GM21381 (cell line): ENCODE data around the gene PARVB.
A peak's percentile ranks its signal among the peaks of the same experiment; 100 is the strongest.
"Not testable (repeated sequence)": the region's sequence is repeated elsewhere in the genome, so short reads cannot be mapped to it uniquely, and the experiment has no call there.

ENCODE experiments used
- ATAC-seq: cut with Tn5 transposase; IDR thresholded peaks from one replicate; pipeline ENCODE4 v1.9.1; 2021; ENCODE audit warnings: mild to moderate bottlenecking, moderate library complexity; ENCODE audit not compliant: unreplicated experiment

PARVB gene

DNA sequence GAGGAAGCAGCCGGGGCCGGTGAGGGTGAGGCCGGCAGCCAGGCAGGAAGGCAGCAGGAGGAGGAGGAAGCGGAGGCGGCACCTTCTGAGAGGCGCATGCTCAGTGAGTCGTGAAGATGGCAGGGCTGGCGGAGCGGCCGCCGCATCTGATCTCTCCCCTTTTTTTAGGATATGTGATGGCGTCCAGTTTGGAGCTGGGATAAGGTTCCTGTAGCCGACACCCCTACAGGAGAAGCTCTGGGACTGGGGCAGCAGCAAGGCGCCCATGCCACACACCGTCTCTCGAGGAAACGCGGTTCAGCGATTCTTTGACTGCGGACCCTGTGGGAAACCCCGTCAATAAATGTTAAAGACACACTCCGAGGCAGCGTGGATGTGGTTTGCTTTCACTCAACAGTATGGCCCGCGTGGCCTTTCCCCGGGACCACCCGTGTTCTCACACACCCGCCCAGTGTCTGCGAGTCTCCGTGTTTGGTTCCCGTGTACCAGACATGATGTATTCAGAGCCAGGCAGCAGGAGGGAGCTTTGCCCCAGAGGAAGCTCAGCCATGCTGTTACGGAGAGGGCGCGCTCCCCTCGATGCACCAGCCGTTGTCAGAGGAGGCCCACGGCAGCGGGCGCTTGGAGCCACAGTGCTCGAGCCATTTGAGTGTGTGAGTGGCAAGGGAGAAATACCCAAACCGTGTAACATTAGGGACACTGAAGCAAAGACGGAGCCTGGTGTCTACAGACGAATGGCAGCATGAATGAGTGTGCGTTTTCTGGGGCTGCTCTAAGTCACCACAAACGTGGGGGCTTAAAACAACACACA, 27.7 kb upstream of the PARVB start:
- peak; percentile 72 for ATAC-seq

DNA sequence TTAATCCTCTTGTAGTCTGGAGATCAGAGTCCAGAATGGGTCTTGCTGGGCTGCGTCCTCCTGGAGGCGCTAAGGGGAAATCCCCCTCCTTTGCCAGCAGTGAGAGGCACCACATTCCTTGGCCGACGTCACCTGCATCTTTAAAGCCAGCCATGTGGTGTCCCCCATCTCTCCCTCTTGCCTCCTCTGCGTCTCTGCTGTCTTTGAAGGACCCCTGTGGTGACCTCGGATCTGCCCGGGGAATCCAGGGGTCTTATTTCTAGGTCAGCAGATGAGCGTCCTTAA, 27.2 kb upstream of the PARVB start:
- ATAC-seq = no peak

DNA sequence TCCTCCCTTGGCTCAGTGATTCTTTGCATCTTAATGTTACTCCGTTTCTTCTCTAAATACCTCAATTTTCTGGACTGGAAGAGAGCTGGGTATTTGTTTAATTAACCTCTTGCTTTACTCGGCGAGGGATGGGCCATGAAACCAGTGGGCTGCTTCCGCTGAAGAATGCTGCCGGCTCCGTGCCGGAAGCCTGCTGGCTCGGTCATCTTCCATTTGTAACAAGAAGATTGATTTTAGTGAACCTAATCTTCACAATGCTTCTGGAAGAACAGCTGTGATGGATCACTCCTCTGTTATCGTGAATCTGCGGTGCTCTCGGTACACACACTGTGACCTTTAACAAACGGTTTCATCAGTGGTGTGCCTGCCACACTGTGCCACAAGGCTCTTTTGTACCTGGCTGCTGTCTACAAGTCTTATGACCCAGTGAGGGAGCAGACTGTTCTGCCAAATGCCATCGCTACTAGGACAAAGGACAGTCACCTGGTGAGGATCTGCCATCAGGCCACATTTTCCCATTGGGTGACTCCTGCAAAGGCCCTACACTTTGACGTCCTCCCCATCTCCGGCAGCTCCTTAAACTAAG, 25.3 kb upstream of the PARVB start:
- ATAC-seq = no peak

DNA sequence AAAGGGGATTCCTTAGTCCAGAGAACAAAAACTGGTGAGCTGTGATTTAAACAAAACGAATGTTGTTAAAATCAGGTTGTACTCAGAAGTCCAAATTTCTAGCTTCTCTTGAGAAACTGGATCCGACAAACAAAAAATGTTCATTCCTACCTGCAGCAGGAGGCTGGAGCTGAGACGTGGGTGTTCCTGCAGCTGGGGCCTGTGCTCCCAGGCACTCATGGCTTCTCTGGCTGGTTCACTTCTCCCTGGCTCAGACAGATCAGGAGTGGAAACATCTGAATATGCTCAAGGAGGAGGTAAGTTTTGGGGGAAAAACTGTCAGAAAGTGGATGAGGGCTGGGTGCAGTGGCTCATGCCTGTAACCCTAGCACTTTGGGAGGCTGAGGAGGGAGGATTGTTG, 24.7 kb upstream of the PARVB start:
- no peak for ATAC-seq

DNA sequence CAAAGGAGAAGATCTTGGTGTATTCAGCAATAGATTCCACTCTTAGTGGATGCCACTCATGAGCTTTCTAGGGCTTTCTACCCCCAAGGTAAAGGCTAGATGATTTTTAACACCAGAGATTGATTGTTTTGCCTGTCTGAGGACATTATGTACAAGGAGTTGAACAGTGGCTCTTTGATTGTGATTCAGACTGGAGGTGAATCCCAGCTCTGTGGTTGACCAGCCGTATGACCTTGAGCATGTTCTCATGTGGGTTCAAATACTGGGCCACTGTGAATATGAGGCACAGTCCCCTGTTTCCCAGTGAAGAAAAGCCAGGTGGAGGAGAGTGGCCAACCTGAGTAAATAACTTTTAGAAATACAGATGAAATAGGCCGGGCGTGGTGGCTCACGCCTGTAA, 24.0 kb upstream of the PARVB start:
- no peak for ATAC-seq

DNA sequence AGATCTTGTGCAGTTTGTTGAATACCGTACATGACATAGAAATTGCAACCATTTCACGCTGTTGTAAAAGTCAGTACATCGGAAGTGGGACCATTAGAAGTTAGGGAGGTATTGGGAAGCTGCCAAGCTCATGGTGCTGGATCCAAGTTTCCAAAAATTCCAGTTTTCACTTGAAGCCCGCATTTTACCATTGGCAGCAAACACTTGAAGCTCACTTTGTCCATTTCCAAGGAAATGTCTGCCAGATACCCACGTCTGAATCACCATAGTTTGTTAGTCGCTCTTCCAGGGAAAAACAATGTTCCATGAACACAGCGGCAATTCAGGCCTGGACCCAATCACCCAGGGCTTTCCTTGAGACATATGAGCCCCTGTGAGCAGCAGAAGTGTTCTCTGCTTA, 22.6 kb upstream of the PARVB start:
- ATAC-seq = no peak

DNA sequence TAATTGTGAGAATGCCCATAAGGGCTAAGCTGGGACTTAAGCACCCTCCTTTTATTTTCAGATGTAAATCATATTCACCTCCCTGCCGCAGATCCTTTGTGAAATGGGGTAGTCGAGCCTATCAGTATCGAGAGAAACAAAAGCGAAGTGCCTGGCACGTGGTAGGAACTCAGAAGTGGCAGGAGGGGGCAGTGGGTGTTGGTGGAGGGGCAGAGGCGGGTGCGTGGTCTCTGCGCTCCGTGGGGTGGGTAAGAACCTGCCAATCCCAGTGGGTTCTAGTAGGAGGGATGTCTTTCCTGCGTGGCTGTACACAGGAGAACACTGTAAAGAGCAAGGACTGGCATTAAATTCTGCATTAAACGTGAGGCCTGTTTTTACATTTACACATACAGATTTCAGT, 21.8 kb upstream of the PARVB start:
- no peak for ATAC-seq

DNA sequence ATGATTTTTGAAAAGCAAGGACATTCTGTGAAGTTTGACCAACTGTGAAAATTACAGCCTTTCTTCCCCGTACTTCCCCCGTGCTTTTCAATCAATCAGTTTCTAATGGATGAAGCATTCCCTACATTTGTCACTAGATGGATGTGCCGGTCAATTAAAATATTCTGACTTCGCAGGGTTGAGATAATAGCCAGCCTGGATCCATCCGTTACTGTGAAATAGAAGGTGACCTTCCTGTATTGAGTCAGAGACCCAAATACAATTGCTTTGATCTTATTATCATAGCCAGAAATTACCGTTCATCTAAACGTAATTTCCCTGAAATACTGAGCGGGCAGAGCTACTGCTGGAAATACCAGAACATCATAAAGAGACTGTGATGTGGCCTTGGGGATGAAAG, 21.1 kb upstream of the PARVB start:
- no peak for ATAC-seq

DNA sequence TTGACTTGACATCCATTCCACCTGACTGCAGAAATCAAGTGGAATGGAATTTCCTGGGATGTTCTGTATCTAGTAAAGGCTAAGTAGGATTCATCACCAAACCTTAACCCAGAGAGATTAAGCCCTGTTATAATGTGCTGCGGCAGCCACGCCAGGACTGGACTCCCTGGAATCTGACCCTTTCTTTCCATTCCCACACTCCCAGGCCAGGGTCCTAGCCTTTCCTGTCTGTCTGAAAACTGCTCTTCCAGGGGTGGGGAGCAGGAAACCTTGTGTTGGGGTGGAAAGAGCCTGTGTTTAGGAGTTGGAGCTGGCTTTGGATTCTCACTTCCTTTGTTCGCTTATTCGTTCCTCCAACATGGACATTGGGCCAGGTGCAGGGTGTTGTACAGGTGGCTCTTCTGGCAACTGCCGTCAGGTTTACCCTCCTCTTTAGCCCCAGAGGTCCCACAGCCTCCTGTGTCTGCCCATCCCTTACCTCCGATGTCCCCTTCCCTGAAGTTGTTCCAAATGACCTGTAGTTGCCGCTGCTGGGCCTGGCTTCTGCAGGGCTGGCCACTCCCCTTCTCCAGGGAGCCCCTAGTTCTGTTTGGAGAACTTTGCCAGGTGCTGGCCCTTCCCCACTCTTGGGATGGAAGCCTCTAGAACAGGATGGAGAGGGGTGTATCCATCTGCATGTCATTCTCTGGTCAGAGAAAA, 20.5 kb upstream of the PARVB start:
- ATAC-seq = no peak

DNA sequence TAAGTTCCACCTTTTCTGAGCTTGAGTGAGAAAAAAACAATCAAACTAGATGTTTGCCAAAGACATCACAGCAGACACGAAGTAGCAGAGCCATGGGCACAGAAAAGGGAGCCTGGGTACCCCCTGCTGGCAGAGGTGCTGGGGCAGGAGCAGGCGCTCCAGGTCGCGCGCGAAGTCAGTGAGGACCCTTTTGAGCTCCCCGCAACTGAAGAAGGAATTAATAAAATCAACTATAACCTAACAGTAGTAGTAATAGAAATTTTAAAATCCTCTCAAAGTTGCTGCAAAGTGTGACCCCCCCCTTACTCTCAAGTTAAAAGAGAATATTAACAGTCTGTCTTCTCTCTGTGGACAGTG, 20.0 kb upstream of the PARVB start:
- ATAC-seq = no peak

DNA sequence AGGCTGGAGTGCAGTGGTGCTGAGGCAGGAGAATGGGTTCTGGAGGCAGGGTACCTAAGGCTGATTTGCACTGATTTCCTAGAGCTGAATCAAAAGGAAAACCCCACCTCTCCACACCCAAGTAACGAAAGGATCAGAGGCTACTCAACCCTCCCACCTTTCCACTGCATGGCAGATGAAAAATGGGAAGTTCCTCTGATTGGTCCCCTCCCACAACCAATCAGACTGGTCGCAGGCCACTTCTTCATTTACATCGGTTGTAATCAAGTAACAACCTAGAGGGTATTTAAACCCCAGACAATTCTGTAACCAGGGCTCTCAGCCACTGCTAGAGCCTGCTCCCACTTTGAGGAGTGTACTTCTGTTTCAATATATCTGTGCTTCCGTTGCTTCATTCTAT, 18.6 kb upstream of the PARVB start:
- no peak for ATAC-seq

DNA sequence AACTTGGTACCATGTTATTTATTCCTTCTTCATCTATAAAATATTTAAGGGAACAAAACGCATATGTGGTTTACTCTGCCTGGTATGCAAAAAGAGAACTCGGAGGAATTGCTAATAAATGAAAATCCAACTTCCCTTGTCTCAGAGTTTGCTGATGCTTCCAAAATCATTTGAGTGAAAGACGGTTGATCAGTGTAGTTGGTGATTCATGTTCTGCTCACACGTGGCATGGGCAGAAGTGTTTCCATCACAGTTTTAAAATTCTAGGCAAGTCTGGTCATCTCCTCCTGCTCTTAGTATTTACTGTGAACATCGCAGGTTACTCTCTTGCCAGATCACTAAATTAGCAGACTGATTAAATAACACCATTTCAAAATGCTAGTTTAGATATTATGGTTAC, 11.9 kb upstream of the PARVB start:
- no peak for ATAC-seq

DNA sequence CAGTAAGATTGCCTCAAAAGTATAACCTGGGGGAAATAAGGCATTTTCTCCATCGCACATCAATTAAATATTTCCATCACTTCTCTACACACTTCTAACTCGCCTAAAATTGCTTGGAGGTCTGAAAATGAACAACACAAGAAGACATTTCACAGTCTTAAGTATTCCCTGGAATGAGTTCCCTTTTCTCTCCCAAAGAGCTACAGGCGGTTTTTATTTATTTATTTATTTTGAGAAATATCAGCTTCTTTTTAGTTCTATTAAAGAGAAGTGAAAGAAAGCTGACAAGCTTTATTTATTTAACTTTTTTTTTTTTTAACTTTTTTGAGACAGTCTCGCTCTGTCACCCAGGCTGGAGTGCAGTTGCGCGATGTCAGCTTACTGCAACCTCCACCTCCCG, 11.5 kb upstream of the PARVB start:
- ATAC-seq = no peak

DNA sequence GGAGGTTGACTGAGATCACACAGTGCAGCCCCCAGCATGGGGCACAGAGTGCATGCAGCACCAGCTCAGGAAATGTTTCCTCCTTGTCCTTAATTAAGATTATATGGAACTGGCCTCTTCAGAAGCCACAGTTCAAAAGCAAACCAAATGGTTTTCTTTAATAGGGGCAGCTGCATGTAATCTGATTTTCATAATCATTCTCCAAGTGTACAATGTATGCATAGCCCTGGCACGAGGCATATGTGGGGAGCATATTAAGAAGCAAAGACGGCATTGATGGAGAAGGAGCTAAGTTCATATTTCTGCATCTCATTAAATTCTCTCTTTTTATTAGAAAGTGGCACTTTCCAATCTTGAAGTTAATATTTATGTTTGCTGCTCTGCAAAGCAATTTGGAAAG, 9.9 kb upstream of the PARVB start:
- no peak for ATAC-seq

DNA sequence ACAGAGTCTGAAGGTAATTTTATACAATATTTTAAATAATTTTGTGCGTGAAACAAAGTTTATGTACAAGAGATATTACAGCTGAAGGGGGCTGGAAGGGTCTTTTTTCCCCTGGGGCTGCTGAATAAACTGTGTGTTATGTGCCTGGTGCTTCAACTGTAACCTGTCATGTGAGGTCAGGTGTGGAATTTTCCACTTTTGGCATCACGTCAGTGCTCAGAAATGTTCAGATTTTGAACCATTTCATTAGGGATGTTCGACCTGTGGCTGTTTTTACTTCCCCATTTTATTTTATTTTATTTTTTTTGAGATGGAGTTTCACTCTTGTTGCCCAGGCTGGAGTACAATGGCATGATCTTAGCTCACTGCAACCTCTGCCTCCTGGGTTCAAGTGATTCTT, 7.5 kb upstream of the PARVB start:
- not testable (repeated sequence) for ATAC-seq

DNA sequence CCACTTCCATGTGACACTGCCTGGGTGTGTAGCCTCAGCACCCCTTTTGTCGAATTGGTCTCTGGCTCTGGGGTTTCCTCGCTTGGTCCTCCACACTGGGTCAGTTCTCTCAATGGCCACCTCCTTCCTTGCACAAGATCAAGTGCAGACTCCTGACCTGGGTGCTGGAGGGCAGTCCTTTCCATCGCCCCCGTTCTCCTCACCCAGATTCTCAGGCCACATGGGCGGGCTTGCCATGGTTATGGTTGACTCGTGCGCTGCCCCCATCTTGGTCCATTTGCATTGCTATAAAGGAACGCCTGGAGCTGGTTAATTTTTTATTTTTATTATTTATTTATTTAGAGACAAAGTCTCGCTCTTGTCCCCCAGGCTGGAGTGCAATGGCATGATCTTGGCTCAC, 5.5 kb upstream of the PARVB start:
- ATAC-seq = no peak

DNA sequence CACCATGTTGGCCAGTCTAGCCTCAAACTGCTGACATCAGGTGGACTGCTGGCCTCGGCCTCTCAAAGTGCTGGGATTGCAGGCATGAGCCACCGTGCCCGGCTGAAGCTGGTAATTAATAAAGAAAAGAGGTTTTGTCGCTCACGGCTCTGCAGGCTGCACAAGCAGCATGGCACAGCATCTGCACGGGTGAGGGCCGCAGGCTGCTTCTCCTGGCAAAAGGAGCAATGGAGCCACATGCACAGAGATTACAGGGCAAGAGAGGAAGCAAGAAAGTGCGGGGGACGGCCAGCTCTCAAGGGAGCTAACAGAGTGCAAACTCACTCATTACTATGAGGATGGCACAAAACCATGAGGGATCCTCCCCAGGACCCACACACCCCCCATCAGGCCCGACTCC, 4.7 kb upstream of the PARVB start:
- no peak for ATAC-seq

DNA sequence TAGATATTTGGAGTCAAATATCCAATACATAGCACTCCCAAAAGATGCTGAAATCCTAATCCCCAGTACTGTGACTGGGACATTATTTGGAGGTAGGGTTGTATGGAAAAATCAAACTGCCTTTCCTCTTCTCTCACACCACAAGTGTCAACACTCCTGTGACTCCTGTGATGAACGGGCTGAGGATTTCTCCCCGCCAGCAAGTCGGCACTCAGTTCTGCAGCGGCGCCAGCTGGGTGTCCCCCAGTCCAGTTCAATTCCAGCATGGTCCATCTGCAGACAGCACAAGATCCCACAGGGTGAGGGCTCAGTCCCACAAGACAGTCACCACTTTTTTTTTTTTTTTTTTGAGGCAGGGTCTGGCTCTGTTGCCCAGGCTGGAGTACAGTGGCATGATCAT, 4.3 kb upstream of the PARVB start:
- no peak for ATAC-seq

DNA sequence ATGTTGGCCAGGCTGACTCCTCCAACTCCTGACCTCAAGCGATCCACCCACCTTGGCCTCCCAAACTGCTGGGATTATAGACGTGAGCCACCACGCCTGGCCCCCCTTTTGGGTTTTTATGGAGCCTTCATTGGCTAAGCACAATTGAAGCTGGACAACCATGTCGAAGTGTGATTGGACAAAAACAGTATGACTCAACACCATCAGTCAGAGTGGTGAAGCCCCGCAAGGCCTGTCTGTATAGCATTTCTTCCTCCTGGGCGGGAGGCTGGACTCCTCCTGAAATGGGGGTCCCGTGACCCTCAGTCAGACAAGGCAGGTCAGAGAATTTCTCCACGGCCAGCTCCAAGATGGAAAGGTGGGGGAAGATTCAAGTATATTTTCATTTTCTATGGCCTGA, 3.1 kb upstream of the PARVB start:
- ATAC-seq = no peak

DNA sequence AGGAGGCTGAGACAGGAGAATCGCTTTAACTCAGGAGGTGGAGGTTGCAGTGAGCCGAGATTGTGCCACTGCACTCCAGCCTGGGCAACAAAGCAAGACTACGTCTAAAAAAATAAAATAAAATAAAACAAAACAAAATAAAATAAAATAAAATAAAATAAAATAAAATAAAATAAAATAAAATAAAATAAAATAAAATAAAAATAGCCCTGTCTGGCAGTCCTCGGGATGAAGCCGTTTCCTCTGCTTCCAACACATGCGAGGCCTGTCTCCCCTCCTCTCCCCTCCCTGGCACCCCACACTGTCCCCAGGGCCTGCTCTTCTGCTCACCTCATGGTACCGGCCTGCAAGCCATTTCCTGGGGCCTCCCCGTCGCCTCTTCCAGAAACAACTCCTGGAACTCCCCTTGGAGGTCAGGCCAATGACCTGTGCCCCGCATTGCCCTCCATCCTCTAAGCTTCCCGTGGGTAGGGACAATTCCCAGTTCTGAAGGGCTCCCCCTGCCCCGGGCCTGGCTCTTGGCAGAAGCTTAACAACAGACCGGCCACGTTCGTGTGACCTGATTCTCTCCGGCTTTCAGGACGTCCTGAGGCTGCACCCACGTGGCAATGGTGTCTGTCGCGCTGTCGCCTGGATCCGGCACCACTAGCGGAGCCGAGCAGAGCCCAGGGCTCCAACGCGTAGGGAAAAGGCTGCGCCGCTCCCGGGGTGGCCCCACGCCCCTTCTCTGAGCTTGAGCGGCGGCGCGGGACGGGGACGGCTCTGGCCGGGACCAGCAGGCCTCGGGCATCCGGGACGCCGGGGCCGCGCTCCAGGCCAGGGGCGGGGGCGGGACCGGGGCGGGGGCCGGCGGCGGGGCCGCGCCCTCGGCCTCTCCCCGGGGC, 456 bp upstream of the PARVB start:
- no peak for ATAC-seq

DNA sequence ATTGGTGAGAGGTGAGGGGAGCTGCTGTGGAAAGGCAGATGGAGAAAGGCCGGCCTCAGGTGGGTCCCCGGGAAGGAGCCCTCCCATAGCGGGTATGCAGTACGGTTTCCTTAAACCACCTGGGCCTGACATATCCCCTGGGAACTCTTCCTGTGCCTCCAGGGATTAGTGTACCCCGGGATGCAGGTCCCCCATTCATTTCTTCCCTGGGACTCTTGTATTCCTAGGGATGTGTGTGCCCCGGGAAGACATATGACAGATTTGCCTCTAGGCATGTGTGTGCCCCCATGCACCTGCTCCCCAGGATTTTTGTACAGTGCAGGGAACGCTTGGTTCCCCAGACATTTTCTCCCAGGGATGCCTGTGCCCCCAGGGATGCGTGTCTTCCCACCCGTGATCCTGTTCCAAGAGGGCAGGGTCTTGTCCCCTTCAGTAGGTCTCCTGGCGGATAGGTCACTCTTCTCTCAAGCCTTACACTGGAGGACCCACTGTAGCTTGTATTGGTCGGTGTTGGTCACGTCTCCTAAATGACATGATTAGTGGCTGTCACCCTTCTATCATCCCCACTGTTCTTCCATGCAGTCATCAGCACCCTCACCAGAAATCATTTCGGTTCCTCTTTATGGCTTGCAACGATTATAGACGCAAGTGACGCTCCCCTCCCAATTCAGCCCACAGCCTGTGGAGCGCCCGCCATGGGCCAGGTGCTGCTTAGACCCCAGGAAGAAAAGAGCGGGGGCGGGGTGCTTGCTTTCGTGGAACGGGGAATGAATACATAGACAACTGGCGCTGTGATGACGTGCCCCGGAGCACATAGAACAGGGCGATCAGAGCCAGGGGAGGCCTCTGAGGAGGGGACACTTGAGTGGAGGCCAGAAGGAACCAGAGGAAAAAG, 1.3 kb downstream of the PARVB start:
- peak; percentile 48 for ATAC-seq
